HG03460 (cell line): ENCODE measurements around the gene CNTN4.
"Not testable (repeated sequence)": the region's sequence is repeated elsewhere in the genome, so short reads cannot be mapped to it uniquely, and the experiment has no call there.

Experiments used
- ATAC-seq: cut with Tn5 transposase; IDR thresholded peaks from one replicate; pipeline ENCODE4 v1.9.1; 2021; ENCODE audit not compliant: unreplicated experiment

CNTN4 gene

DNA sequence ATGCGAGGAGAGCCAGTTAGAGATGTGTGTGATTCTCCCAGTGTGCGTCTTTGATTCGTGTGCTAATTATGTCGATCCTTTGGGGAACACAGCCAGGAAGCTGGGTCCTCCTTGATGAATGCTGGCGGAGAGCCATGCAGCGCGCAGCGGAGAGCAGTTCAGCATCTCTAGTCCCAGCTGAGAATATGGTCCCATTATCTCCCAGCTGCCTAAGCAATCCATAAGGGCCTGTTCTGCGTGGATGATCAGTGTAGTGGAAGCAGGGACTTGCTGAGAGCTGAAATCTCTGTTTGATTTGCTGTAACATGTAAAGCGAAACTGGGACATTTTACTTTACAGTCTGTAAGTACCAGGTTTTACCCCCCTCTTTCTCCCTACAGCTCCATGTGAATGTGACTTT, 412.7 kb downstream of the CNTN4 start:
- no peak for ATAC-seq

- no peak for ATAC-seq
These were observed 414.2 kb downstream of the CNTN4 start for GRCh38 chr3:2512881-2513280.

GRCh38 chr3:2513986-2514385, 415.3 kb downstream of the CNTN4 start:
- ATAC-seq = no peak

- ATAC-seq = no peak
These were observed 418.2 kb downstream of the CNTN4 start for GRCh38 chr3:2516762-2517441.

DNA sequence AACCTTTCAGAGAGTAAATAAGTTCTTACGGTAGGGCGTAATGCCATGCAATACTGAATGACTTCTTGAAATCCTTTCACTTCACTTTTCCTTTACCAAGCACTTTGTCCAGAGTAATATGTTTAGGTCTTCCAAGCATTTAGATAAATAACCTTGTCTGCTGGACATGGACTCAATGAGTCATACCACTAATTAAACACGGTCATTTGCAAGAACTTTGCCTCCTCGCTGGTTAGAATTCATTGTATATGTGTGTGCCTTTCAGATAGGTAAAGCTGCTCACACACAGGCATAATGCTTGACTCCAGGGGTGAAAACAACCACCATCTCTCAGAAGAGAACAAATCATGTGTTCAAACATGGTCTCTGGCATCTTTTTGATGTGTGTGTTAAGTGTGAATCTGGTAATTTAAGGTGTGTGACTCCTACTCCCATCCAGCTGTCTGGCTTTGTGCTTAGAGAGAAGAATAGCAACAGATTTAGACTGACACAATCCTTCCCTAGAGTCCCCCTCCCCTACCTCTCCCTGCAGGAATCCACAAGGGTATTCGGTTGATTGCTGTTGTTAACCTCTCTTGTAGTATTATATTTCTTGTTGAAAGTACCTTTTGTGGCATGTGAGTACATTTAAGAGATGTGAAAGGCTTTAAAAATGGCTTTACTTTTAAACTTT, 419.0 kb downstream of the CNTN4 start:
- ATAC-seq = no peak

DNA sequence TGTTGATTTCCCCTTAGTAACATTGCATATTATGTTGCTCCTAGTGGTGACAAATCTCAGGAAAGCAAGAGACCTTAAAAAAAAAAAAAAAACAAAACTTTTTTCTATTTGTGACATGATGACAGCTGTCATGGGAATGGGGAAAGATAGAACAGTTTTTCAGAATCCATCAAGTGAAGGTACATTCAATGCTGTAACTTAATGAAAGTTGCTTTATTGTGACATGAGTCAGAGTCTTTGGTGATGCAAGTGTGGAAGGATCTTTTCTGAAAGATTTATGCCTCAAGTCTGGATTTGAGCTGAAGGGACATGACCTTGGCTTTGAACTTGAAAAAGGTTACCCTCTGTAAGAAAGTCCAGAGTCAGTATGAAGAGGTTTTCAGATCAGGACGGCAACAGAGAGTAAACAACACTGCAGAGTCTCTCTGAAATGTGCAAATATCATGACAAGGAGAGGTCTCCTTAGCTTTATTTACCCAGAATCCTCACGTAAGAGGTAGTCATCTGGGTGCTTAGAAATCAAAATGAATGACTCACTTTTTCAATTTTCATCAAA, 424.7 kb downstream of the CNTN4 start:
- ATAC-seq = no peak

GRCh38 chr3:2525968-2526367, 427.3 kb downstream of the CNTN4 start:
- no peak for ATAC-seq

DNA sequence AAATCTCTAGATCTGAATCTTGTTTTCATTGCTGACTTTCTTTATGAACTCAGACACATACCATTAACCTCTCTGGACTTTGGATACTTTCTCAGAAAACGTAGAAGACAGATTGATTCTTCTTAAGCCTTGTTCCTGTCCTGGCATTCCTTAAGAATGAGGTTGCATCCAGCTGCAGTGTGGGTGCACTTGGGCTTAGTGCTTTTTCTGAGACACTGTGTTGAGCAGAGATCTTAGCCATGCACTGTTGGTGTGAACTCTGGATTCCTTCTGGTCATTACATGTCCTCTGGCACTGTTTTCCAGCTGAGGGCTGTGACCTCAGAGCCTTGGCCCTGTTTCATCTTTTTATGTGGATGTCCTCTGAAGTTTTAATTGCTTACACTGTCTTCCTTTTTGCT, 428.3 kb downstream of the CNTN4 start:
- no peak for ATAC-seq

DNA sequence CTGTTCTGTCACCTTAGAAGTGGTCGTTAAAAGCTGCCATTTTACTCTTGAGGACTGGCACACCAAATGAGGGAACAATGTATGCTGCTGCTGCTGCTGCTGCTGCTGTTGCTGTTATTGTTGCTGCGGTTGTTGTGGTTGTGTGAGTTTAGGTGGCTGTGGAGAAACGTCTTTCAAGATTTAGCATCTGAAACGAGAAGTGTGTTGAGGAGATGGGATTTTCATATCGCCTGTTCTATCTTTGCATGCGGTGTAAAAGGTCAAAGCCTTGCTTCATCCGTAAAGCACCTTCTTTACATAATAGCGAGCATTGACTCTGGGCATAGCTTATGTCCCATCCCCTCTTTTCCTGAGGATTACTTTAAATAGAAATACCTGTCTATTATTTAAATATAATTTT, 428.7 kb downstream of the CNTN4 start:
- ATAC-seq = not testable (repeated sequence)

DNA sequence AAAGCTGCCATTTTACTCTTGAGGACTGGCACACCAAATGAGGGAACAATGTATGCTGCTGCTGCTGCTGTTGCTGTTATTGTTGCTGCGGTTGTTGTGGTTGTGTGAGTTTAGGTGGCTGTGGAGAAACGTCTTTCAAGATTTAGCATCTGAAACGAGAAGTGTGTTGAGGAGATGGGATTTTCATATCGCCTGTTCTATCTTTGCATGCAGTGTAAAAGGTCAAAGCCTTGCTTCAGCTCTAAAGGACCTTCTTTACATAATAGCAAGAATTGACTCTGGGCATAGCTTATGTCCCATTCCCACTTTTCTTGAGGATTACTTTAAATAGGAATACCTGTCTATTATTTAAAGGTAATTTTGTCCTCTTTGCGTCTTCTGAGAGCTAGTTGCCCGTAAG, 436.1 kb downstream of the CNTN4 start:
- ATAC-seq = not testable (repeated sequence)

GRCh38 chr3:2535206-2535605, 436.5 kb downstream of the CNTN4 start:
- no peak for ATAC-seq

- no peak for ATAC-seq
These were observed 437.9 kb downstream of the CNTN4 start for GRCh38 chr3:2536575-2536974.

- no peak for ATAC-seq
These were observed 441.4 kb downstream of the CNTN4 start for GRCh38 chr3:2540115-2540514.

- no peak for ATAC-seq
These were observed 444.6 kb downstream of the CNTN4 start for GRCh38 chr3:2543247-2543646.

DNA sequence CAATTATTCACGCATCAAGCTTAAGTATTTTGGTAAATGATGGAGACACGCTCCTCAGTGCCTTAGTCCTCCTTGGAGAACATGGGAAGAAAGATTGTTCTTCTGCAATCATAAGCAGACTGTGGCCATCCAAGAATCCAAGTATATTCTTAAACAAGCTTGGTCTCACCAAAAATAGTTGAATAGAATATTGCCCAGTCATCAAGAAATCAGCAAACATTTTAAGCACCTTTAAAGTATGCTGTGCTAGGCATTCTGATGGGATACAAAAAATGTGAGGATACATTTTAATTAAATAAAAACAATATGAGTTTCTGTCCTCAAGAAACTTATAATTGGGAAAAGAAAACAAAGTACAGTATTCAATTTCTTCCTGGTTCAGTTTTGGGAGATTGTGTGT, 445.5 kb downstream of the CNTN4 start:
- ATAC-seq = no peak

GRCh38 chr3:2544718-2545117, 446.1 kb downstream of the CNTN4 start:
- ATAC-seq = no peak

GRCh38 chr3:2547049-2547448, 448.4 kb downstream of the CNTN4 start:
- ATAC-seq = no peak

GRCh38 chr3:2554656-2555055, 456.0 kb downstream of the CNTN4 start:
- no peak for ATAC-seq

GRCh38 chr3:2558796-2559195, 460.1 kb downstream of the CNTN4 start:
- ATAC-seq = no peak

GRCh38 chr3:2567451-2567850, 468.8 kb downstream of the CNTN4 start:
- no peak for ATAC-seq

DNA sequence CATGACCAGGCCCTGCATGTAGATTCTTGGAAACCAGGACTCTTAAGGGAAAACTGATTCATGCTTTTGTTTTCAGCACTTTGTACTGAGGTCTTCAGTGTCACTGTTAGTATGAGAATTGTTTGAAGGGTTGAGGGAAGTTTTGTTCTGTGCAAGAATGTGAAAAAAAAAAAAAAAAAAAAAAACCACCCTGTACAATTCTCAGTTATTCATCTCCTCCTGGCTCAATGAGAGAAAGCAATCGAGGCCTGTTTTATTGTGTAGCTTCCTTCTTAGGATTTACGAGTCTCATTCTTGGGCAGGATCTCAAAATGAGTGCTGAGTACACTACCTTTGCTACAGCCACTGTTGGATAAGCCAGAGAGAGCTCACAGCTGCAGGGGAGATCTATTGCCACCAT, 469.5 kb downstream of the CNTN4 start:
- no peak for ATAC-seq

- no peak for ATAC-seq
These were observed 470.3 kb downstream of the CNTN4 start for GRCh38 chr3:2568929-2569328.

GRCh38 chr3:2577571-2577970, 478.9 kb downstream of the CNTN4 start:
- ATAC-seq = no peak
